Activated T-cell treated with anti-CD3 and anti-CD28 coated beads, Interleukin-2, amount 50 U/mL, for 72 hours (primary cell): Measurements from ENCODE around the gene MUC5AC. TPM values are rescaled to one million over a fixed set of nuclear protein-coding genes. Genes with fewer than 3 reads are reported as not detected.
"Not testable (repeated sequence)": the region's sequence is repeated elsewhere in the genome, so short reads cannot be mapped to it uniquely, and the experiment has no call there.

Source experiments
- ATAC-seq, 2 donors: fragments of 150-1000 bp; cut with Tn5 transposase; replicated peaks in 1 of 2; 2 replicates each; pipeline ENCODE4 v1.10.0; 2021; ENCODE audit warnings: moderate library complexity in 2 of 2, mild to moderate bottlenecking in 1 of 2
- DNase-seq, 2 donors: peaks; one replicate each; pipeline ENCODE4 v3.0.0; 2021 to 2022; ENCODE audit warnings: mixed read lengths in 1 of 2
- H3K27ac Mint-ChIP-seq: one replicate; pipeline ENCODE4 v1.8.0; 2022; ENCODE audit warnings: mild to moderate bottlenecking, moderate library complexity, mixed read lengths
- H3K27me3 Mint-ChIP-seq: one replicate; pipeline ENCODE4 v1.8.0; 2022; ENCODE audit warnings: low read depth, mixed read lengths
- H3K36me3 Mint-ChIP-seq, 2 donors: one replicate each; pipeline ENCODE4 v1.8.0; 2022; ENCODE audit warnings: mixed read lengths in 2 of 2, mild to moderate bottlenecking in 1 of 2; ENCODE audit not compliant: insufficient read depth in 2 of 2
- H3K4me1 Mint-ChIP-seq: one replicate; pipeline ENCODE4 v1.8.0; 2022; ENCODE audit warnings: low read depth, mixed read lengths
- H3K4me3 Mint-ChIP-seq, 2 donors: one replicate each; pipeline ENCODE4 v1.8.0; 2022; ENCODE audit warnings: mild to moderate bottlenecking in 2 of 2, mixed read lengths in 2 of 2, moderate library complexity in 2 of 2
- H3K9me3 Mint-ChIP-seq, 2 donors: one replicate each; pipeline ENCODE4 v1.8.0; 2022; ENCODE audit warnings: mixed read lengths in 2 of 2
- total RNA-seq, 2 donors: library from RNA; stranded (reverse); gene quantifications; one replicate each; pipeline ENCODE4 v1.2.3, GENCODE V29; 2022

The MUC5AC gene
- total RNA-seq, 2 donors from 2014 or later, result not detected

DNA sequence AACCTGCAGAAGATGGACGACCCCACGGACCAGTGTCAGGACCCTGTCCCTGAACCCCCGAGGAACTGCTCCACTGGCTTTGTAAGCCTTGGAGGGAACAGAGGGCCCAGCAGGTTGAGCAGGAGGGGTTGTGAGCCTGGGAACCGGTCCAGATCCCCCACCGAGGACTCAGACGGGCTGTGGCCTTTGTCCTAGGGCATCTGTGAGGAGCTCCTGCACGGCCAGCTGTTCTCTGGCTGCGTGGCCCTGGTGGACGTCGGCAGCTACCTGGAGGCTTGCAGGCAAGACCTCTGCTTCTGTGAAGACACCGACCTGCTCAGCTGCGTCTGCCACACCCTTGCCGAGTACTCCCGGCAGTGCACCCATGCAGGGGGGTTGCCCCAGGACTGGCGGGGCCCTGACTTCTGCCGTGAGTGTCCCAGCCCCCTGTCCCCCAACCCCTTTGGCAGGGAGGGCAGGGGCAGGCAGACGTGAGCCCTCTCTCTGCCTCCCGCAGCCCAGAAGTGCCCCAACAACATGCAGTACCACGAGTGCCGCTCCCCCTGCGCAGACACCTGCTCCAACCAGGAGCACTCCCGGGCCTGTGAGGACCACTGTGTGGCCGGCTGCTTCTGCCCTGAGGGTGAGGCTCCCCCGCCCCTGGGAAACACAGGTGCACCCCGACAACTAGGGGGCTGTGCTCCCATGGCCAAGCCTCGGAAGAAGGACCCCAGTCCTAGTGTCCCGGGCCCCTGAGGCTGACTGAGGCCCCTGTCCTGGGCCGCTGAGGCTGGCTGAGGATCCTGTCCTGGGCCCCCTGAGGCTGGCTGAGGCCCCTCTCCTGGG, 6.4 kb downstream of the MUC5AC start:
- Mint-ChIP-seq H3K36me3 (no peaks in the 10 kb centered on the region), H3K27ac (no peak overlapping the region), H3K4me3 (no peak overlapping the region), H3K9me3 (no peaks in the 10 kb centered on the region), H3K4me1 (no peaks in the 10 kb centered on the region), H3K27me3 (no peaks in the 10 kb centered on the region)
- ATAC-seq, result no peak
- no peak for DNase-seq

DNA sequence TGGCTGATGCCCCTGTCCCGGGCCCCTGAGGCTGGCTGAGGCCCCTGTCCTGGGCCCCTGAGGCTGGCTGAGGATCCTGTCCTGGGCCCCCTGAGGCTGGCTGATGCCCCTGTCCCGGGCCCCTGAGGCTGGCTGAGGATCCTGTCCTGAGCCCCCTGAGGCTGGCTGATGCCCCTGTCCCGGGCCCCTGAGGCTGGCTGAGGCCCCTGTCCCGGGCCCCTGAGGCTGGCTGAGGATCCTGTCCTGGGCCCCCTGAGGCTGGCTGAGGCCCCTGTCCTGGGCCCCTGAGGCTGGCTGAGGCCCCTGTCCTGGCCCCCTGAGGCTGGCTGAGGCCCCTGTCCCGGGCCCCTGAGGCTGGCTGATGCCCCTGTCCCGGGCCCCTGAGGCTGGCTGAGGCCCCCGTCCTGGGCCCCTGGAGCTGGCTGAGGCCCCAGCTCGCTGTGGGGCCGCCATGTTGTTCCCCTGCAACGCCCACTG, 7.1 kb downstream of the MUC5AC start:
- not testable (repeated sequence) for H3K27me3 Mint-ChIP-seq, DNase-seq, H3K9me3 Mint-ChIP-seq, H3K4me1 Mint-ChIP-seq, ATAC-seq, H3K27ac Mint-ChIP-seq, H3K4me3 Mint-ChIP-seq, H3K36me3 Mint-ChIP-seq

DNA sequence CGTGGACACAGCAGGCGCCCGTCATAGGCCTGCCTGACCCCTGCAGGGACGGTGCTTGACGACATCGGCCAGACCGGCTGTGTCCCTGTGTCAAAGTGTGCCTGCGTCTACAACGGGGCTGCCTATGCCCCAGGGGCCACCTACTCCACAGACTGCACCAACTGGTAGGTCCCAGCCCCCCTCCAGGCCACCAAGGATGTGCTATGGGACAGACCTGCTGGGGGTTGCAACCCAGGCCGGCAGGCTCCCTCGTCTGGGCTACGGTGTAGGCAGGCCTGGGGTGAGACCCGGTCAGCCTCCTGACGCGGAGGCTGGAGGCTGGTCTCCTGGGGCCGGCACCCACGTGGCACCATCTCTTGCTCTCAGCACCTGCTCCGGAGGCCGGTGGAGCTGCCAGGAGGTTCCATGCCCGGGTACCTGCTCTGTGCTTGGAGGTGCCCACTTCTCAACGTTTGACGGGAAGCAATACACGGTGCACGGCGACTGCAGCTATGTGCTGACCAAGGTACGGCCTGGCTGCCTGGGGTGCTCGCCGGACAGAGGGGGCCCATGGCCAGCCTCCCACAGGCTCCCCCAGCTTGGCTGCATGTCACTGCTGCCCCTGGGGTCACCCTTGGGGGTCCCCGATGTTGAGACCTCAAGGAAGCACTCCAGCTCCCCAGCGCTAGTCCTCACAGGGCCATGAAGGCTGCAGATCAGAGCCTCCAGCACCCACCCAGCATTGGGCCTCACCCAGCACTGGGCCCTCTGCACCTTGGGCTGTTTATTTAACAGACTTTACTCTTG, 7.7 kb downstream of the MUC5AC start:
- Mint-ChIP-seq H3K4me3 (no peak overlapping the region), H3K27me3 (no peaks in the 10 kb centered on the region), H3K36me3 (no peaks in the 10 kb centered on the region), H3K9me3 (peaks cover 0 to 5% of the 10 kb centered on the region in 2 donors), H3K27ac (no peak overlapping the region), H3K4me1 (no peaks in the 10 kb centered on the region)
- DNase-seq, result no peak
- ATAC-seq, result no peak

DNA sequence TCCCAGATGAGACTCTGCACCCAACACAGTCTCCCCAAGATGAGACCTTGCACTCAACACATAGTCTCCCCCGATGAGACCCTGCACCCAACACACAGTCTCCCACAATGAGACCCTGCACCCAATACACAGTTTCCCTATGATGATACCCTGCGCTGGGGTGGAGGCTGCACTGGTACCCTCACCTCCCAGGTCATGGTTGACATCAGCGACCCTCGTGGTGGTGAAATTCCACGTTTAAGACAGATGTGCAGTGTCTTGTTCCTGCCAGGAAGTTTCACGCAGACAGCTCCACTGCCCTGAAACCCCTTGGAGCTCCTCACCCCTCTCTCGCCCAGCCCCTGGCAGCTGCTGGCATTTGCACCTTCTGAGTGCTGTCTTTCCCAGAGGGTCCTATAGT, 9.5 kb downstream of the MUC5AC start:
- H3K27me3 Mint-ChIP-seq, result no peaks in the 10 kb centered on the region
- H3K4me3 Mint-ChIP-seq, result no peak overlapping the region
- ATAC-seq, result no peak
- DNase-seq, result no peak
- H3K27ac Mint-ChIP-seq, result no peak overlapping the region
- H3K36me3 Mint-ChIP-seq, result peaks cover 0 to 6% of the 10 kb centered on the region in 2 donors
- peaks cover 4 to 17% of the 10 kb centered on the region in 2 donors for H3K9me3 Mint-ChIP-seq
- H3K4me1 Mint-ChIP-seq, result no peaks in the 10 kb centered on the region

DNA sequence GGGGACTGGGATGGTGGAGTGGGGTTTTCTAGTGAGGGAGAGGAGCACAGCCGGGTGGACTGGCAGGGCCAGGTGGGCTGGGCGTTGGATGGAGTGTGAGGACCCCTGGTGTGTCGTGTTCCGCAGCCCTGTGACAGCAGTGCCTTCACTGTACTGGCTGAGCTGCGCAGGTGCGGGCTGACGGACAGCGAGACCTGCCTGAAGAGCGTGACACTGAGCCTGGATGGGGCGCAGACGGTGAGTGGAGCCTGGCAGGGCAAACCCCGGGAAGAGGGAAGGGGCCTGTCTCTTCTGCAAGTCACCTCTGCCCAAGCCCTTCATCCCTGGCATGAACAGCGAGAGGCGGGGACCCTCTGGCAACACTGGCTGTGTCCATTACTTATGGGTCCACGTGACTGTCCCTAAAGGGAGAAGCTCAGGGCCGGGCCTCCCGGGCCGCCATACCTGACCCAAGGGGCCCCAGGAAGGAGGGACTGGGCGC, 10.0 kb downstream of the MUC5AC start:
- no peak overlapping the region for H3K27ac Mint-ChIP-seq
- no peak overlapping the region for H3K4me3 Mint-ChIP-seq
- ATAC-seq, result no peak
- peaks cover 4 to 17% of the 10 kb centered on the region in 2 donors for H3K9me3 Mint-ChIP-seq
- DNase-seq, result no peak
- no peaks in the 10 kb centered on the region for H3K4me1 Mint-ChIP-seq
- no peaks in the 10 kb centered on the region for H3K27me3 Mint-ChIP-seq
- peaks cover 0 to 6% of the 10 kb centered on the region in 2 donors for H3K36me3 Mint-ChIP-seq

DNA sequence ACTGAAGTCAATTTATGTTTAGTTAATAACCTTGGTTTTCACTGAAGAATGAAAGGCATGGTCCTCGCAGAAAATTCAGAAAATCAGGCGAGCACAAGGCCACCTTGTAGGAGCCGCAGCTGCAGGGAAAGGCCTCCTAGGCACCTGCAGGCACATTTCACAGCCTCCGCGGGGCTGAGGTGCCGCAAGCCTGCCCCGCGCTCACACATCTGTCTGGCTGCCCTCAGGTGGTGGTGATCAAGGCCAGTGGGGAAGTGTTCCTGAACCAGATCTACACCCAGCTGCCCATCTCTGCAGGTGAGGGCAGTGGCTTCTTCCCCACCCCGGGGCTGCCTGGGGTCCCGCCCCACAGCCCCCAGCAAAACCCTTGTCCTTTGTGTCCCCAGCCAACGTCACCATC, 10.5 kb downstream of the MUC5AC start:
- no peak overlapping the region for H3K4me3 Mint-ChIP-seq
- no peak for ATAC-seq
- DNase-seq, result no peak
- H3K9me3 Mint-ChIP-seq, result peaks cover 4 to 17% of the 10 kb centered on the region in 2 donors
- no peaks in the 10 kb centered on the region for H3K27me3 Mint-ChIP-seq
- peaks cover 0 to 6% of the 10 kb centered on the region in 2 donors for H3K36me3 Mint-ChIP-seq
- no peak overlapping the region for H3K27ac Mint-ChIP-seq
- H3K4me1 Mint-ChIP-seq, result no peaks in the 10 kb centered on the region

DNA sequence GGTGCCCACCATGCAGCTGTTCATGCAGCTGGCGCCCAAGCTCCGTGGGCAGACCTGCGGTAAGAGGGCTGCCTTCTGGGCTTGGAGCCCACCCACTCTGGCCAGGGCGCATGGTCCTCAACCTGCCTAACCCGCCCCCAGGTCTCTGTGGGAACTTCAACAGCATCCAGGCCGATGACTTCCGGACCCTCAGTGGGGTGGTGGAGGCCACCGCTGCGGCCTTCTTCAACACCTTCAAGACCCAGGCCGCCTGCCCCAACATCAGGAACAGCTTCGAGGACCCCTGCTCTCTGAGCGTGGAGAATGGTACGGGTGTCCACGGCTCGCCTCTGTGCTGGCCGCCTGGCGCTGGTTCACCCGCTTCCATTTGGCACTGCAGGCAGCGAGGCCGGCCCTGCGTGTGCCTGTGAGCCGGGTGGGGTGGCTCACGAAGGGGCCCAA, 11.0 kb downstream of the MUC5AC start:
- peaks cover 0 to 6% of the 10 kb centered on the region in 2 donors for H3K36me3 Mint-ChIP-seq
- no peak overlapping the region for H3K27ac Mint-ChIP-seq
- H3K4me3 Mint-ChIP-seq, result no peak overlapping the region
- no peaks in the 10 kb centered on the region for H3K4me1 Mint-ChIP-seq
- H3K27me3 Mint-ChIP-seq, result no peaks in the 10 kb centered on the region
- no peak for ATAC-seq
- DNase-seq, result no peak
- peaks cover 4 to 17% of the 10 kb centered on the region in 2 donors for H3K9me3 Mint-ChIP-seq

DNA sequence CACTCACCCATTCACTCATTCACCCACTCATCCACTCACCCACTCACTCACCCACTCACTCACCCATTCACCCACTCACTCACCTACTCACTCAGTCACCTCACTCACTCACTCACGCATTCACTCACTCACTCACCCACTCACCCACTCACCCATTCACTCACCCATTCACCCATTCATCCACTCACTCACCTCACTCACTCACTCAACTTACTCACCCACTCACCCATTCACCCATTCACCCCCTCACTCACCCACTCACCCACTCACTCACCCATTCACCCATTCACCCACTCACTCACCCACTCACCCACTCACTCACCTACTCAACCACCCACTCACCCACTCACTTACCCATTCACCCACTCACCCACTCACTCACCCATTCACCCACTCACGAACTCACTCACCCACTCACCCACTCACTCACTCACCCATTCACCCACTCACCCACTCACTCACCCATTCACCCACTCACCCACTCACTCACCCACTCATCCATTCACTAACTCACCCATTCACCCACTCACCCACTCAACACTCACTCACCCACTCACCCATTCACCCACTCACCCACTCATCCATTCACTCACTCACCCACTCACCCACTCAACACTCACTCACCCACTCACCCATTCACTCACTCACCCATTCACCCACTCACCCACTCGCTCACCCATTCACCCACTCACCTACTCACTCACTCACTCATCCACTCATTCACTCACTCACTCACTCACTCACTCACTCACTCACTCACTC, 13.7 kb downstream of the MUC5AC start:
- Mint-ChIP-seq H3K36me3 (peaks cover 0 to 10% of the 10 kb centered on the region in 2 donors), H3K27ac (no peak overlapping the region), H3K9me3 (peaks cover 11 to 22% of the 10 kb centered on the region in 2 donors), H3K4me1 (no peaks in the 10 kb centered on the region), H3K4me3 (no peak overlapping the region), H3K27me3 (no peaks in the 10 kb centered on the region)
- DNase-seq (no peak), ATAC-seq (no peak)

DNA sequence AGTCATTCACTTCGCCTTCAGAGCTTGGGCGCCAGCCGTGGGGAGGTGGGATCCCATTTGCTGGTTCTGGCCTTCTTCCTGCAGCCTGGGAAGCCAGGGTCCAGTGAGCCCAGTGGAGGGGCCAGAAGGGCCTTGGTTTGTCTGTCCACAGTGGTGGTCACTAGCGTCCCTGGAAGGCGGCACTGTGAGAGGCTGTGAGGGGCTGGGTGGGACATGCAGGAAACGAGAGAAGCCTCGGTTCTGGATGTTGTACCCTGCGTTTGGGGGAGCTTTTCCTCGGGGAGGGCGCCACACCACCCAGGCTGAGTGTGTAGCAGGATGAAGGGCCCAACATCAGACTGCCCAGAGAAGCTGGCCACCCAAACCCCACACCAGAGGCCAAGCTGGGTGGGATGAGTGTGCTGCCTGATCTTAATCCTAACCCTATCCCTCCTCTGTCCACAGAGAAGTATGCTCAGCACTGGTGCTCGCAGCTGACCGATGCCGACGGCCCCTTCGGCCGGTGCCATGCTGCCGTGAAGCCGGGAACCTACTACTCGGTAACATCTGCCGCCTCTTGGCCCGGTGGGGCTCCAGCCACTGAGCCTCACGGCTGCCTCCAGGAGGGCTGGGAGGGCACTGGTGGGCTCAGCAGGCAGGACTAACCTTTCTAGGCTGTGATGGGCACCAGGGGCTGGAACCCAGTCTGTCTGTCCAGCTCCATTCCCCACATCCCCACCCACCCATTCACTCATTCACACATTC, 14.4 kb downstream of the MUC5AC start:
- Mint-ChIP-seq H3K27ac (no peak overlapping the region), H3K4me1 (no peaks in the 10 kb centered on the region), H3K36me3 (peaks cover 0 to 10% of the 10 kb centered on the region in 2 donors), H3K9me3 (peaks cover 11 to 22% of the 10 kb centered on the region in 2 donors), H3K27me3 (no peaks in the 10 kb centered on the region), H3K4me3 (no peak overlapping the region)
- DNase-seq, result no peak
- no peak for ATAC-seq

DNA sequence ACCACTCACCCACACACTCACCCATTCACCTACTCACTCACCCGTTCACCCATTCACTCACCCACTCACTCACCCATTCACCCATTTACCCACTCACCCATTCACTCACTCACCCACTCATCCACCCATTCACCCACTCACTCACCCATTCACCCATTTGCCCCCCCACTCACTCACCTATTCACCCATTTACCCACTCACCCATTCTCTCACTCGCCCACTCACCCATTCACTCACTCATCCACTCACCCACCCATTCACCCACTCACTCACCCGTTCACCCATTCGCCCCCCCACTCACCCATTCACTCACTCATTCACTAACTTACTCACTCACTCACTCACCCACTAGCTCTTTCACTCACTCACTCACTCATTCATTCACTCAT, 15.0 kb downstream of the MUC5AC start:
- no peaks in the 10 kb centered on the region for H3K27me3 Mint-ChIP-seq
- H3K4me3 Mint-ChIP-seq, result no peak overlapping the region
- H3K4me1 Mint-ChIP-seq, result no peaks in the 10 kb centered on the region
- DNase-seq, result no peak
- no peak for ATAC-seq
- peaks cover 0 to 10% of the 10 kb centered on the region in 2 donors for H3K36me3 Mint-ChIP-seq
- no peak overlapping the region for H3K27ac Mint-ChIP-seq
- H3K9me3 Mint-ChIP-seq, result peaks cover 11 to 22% of the 10 kb centered on the region in 2 donors

DNA sequence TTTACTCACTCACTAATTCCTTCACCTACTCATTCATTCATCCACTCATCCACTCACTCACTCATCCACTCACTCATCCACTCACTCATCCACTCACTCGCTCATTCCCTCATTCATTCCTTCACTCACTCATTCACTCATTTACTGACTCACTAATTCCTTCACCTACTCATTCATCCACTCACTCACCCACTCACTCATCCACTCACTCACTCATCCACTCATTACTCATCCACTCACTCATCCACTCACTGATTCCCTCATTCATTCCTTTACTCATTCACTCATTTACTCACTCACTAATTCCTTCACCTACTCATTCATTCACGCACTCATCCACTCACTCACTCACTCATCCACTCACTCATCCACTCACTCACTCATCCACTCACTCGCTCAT, 15.6 kb downstream of the MUC5AC start:
- ATAC-seq, H3K27me3 Mint-ChIP-seq: not testable (repeated sequence)

More for the DNA sequence above, 15.6 kb downstream of the MUC5AC start:
- Mint-ChIP-seq H3K36me3 (peaks cover 0 to 10% of the 10 kb centered on the region in 2 donors), H3K9me3 (peaks cover 11 to 22% of the 10 kb centered on the region in 2 donors)
- not testable (repeated sequence) for H3K27ac Mint-ChIP-seq, H3K4me1 Mint-ChIP-seq, DNase-seq, H3K4me3 Mint-ChIP-seq
